Measurements from ENCODE around the gene RNF227.
"Not testable (repeated sequence)": the region's sequence is repeated elsewhere in the genome, so short reads cannot be mapped to it uniquely, and the experiment has no call there.

RNF227 gene

GRCh38 chr17:7915611-7916384 lies at the start of gene RNF227:
Gene RNF227, minus strand, starts transcription at chr17:7916289. Its CDS starts 94 bp downstream, at chr17:7916195.
- FAIRE-seq: no peak

- FAIRE-seq: no peak
Measured at GRCh38 chr17:7961421-7961820, 45.3 kb upstream of the RNF227 start.

- FAIRE-seq: no peak
Measured at GRCh38 chr17:7959503-7960253, 43.6 kb upstream of the RNF227 start.

GRCh38 chr17:7956228-7956965 lies 40.3 kb upstream of the RNF227 start:
- FAIRE-seq: no peak

- no peak for FAIRE-seq
Measured at GRCh38 chr17:7955414-7956227, 39.5 kb upstream of the RNF227 start.

- FAIRE-seq: not testable (repeated sequence)
Measured at GRCh38 chr17:7953266-7953665, 37.2 kb upstream of the RNF227 start.

- no peak for FAIRE-seq
Measured at GRCh38 chr17:7951143-7951792, 35.2 kb upstream of the RNF227 start.

- FAIRE-seq: no peak
Measured at GRCh38 chr17:7950578-7950977, 34.5 kb upstream of the RNF227 start.

- FAIRE-seq: no peak
Measured at GRCh38 chr17:7947651-7948050, 31.6 kb upstream of the RNF227 start.

- FAIRE-seq: no peak
Measured at GRCh38 chr17:7946441-7946840, 30.4 kb upstream of the RNF227 start.

- FAIRE-seq: no peak
Measured at GRCh38 chr17:7945651-7946050, 29.6 kb upstream of the RNF227 start.

GRCh38 chr17:7944326-7944725 lies 28.2 kb upstream of the RNF227 start:
- FAIRE-seq: no peak

- no peak for FAIRE-seq
Measured at GRCh38 chr17:7943291-7943690, 27.2 kb upstream of the RNF227 start.

- no peak for FAIRE-seq
Measured at GRCh38 chr17:7940743-7941142, 24.7 kb upstream of the RNF227 start.

- FAIRE-seq: no peak
Measured at GRCh38 chr17:7940034-7940433, 23.9 kb upstream of the RNF227 start.

GRCh38 chr17:7935859-7936258 lies 19.8 kb upstream of the RNF227 start:
- no peak for FAIRE-seq

GRCh38 chr17:7932949-7933348 lies 16.9 kb upstream of the RNF227 start:
- no peak for FAIRE-seq

GRCh38 chr17:7932483-7932891 lies 16.4 kb upstream of the RNF227 start:
- no peak for FAIRE-seq

GRCh38 chr17:7931709-7932482 lies 15.8 kb upstream of the RNF227 start, which contains the start of the genes CNTROB and TRAPPC1:
Gene CNTROB, plus strand, starts transcription at chr17:7932206. Its CDS starts 874 bp downstream, at chr17:7933080.
Gene TRAPPC1, minus strand, starts transcription at chr17:7931946. Its CDS starts 117 bp downstream, at chr17:7931829.
- FAIRE-seq: peak; percentile 85

- no peak for FAIRE-seq
Measured at GRCh38 chr17:7930841-7931631, 14.9 kb upstream of the RNF227 start.
